ENCODE measurements around the gene PAFAH1B2.
"Not testable (repeated sequence)": the region's sequence is repeated elsewhere in the genome, so short reads cannot be mapped to it uniquely, and the experiment has no call there.

The PAFAH1B2 gene

DNA sequence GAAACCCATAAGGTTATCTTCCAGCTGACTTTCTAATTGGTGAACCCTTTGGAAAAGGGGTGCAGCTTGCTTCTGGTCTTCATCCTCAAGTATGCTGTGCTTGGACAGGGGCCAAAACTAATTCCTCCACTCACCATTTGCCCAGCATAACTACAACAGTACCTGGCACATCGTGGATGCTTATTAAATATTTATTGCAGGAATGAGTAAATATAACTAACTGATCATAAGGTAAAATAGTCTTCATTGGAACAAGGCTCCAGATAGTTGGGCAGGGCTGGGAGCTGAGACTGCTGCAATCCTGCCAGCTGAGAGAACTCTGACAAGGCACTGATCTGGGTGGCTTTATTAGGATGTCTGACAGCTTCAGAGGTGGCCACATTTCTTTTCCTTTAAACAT, 32.1 kb downstream of the PAFAH1B2 start:
- Histone ChIP-seq H3K27ac (ENCODE audit: low read depth, low read length) (no peak overlapping the region), H3K36me3 (ENCODE audit: control insufficient read depth, insufficient read depth, low read length) (peaks cover 5% of the 10 kb centered on the region), H3K27me3 (ENCODE audit: control insufficient read depth, insufficient read depth, low read length) (no peaks in the 10 kb centered on the region), H3K9ac (ENCODE audit: low read length) (no peak overlapping the region), H3K4me3 (ENCODE audit: low read depth, low read length) (no peak overlapping the region), H3K9me3 (ENCODE audit: control insufficient read depth, insufficient read depth, low read depth, low read length) (no peaks in the 10 kb centered on the region), H3K4me1 (ENCODE audit: control insufficient read depth, insufficient read depth, low read length) (peaks cover 37% of the 10 kb centered on the region)

DNA sequence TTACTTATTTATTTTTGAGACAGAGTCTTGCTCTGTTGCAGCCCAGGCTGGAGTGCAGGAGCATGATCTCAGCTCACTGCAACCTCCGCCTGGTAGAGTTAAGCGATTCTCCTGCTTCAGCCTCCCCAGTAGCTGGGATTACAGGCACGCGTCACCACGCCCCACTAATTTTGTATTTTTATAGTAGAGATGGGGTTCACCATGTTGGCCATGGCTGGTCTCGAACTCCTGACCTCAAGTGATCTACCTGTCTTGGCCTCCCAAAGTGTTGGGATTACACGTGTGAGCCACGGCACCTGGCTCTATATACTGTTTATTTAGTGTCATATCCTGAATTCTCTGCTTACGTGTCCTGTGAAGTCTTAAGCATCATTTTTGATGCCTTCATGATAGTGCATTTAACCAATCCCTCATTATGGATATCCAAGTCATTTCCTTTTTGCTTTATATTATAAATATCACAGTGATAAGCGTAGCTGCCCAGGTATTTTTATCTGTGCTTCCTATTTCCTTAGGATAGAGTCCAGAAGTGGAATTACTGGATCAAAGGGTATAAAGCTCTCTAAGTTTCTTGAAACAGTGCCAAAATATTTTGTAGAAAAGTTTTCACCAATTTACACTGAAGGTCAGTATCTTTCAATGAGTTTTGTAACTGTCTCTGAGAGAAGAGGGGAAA, 33.6 kb downstream of the PAFAH1B2 start:
- H3K4me3 ChIP-seq (ENCODE audit: low read depth, low read length), result peak overlapping the region; percentile 89
- peaks cover 24% of the 10 kb centered on the region for H3K4me1 ChIP-seq (ENCODE audit: control insufficient read depth, insufficient read depth, low read length)
- H3K27me3 ChIP-seq (ENCODE audit: control insufficient read depth, insufficient read depth, low read length), result no peaks in the 10 kb centered on the region
- H3K9me3 ChIP-seq (ENCODE audit: control insufficient read depth, insufficient read depth, low read depth, low read length), result no peaks in the 10 kb centered on the region
- peak overlapping the region; percentile 23; the same call in 1 of the 2 replicates for H3K27ac ChIP-seq (ENCODE audit: low read depth, low read length)
- H3K9ac ChIP-seq (ENCODE audit: low read length), result peak overlapping the region; percentile 33
- H3K36me3 ChIP-seq (ENCODE audit: control insufficient read depth, insufficient read depth, low read length), result peaks cover 8% of the 10 kb centered on the region

DNA sequence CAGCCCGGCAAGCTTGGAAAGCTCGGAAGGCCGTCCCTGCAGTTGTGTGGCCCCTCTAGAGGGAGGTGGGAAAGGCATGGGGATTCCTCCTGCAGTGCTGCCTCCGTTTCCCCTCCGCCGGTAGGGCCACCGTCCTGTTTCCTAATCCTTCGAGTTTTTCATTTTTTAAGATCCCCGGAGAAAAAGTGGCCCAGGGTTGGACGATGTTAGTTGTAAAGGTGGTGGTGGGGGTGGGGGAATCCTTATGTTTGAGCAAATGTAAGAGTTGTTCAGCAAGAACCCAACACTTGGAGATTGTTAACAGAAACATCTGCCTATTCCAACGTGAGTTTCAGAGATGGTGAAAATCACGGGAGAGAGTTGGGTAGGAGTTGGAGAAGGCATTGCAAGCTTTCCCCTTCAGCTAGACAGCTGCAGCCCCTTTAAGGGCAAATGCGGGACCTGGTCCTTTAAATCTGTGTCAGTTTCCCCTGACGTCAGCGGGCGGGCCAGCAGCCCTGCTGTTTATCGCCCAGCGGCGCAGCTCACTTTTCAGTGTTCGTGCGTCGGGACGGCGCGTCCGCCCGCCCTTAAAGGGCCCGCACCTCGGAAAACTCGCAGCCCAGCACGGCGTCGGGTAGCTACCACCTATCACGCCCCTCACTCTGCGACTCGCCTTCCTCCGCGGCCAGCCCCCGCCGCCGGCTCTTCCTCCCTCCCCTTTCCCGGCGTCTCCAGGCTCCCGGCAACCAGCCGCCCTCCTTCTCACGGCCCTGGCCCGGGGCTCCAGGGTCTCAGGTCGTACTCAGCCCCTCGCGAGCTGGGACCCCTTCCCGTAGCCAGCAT, 34.3 kb downstream of the PAFAH1B2 start, which contains the start of gene SIDT2:
Gene SIDT2, plus strand, starts transcription at position 534 of the 825 bp plus-strand sequence. CDS start 521 bp downstream, outside the sequence.
- H3K4me3 ChIP-seq (ENCODE audit: low read depth, low read length), result peak within 1 kb of the TSS; percentile 89
- H3K4me1 ChIP-seq (ENCODE audit: control insufficient read depth, insufficient read depth, low read length), result peaks cover 17% of the 10 kb centered on the region
- no peaks in the 10 kb centered on the region for H3K9me3 ChIP-seq (ENCODE audit: control insufficient read depth, insufficient read depth, low read depth, low read length)
- H3K27me3 ChIP-seq (ENCODE audit: control insufficient read depth, insufficient read depth, low read length), result no peaks in the 10 kb centered on the region
- H3K27ac ChIP-seq (ENCODE audit: low read depth, low read length), result peak within 1 kb of the TSS; percentile 23; the same call in 1 of the 2 replicates
- peak within 1 kb of the TSS; percentile 87 for H3K9ac ChIP-seq (ENCODE audit: low read length)
- peaks cover 10% of the 10 kb centered on the region for H3K36me3 ChIP-seq (ENCODE audit: control insufficient read depth, insufficient read depth, low read length)

DNA sequence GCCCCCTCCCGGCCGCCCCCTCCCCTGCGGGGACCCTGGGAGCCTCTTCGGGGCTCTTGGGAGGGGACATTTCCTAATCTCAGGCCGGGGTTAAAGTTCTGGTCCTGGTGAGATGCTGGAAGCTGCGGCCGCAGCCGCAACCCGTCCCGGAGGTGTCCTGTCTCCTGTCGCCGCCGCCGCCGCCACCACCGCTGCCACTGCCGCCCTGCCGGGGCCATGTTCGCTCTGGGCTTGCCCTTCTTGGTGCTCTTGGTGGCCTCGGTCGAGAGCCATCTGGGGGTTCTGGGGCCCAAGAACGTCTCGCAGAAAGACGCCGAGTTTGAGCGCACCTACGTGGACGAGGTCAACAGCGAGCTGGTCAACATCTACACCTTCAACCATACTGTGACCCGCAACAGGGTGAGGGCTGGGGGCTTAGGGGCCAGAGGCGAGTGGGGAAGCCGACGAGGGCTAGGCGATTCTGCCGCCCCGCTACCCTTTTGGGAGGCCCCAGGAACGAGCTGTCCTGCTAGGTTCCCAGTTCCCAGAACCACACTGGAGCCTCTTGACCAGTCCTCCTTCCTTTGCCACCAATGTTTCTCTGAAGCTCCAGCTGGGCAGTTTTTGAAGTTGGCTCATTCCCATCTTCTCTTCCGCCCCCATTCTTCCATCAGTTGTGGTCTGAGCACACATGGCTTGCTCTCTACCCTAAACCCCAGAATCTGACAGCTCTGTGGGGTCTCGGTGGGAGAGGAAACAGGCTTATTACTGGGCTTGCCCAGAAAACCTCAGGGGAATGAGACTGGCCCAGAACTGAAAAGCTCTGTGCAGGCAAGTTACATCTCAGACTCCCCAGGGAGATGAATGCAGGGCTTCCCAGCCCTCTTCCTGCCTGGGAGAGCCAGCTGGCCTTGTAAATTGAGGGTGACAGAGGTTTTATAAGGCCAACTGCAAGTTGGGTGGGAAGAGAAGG, 35.2 kb downstream of the PAFAH1B2 start:
- H3K36me3 ChIP-seq (ENCODE audit: control insufficient read depth, insufficient read depth, low read length), result peaks cover 15% of the 10 kb centered on the region
- H3K4me1 ChIP-seq (ENCODE audit: control insufficient read depth, insufficient read depth, low read length), result peaks cover 17% of the 10 kb centered on the region
- H3K9ac ChIP-seq (ENCODE audit: low read length), result peak overlapping the region; percentile 87
- no peaks in the 10 kb centered on the region for H3K9me3 ChIP-seq (ENCODE audit: control insufficient read depth, insufficient read depth, low read depth, low read length)
- H3K27me3 ChIP-seq (ENCODE audit: control insufficient read depth, insufficient read depth, low read length), result no peaks in the 10 kb centered on the region
- H3K4me3 ChIP-seq (ENCODE audit: low read depth, low read length), result peak overlapping the region; percentile 89
- peak overlapping the region; percentile 18; the same call in 1 of the 2 replicates for H3K27ac ChIP-seq (ENCODE audit: low read depth, low read length)

DNA sequence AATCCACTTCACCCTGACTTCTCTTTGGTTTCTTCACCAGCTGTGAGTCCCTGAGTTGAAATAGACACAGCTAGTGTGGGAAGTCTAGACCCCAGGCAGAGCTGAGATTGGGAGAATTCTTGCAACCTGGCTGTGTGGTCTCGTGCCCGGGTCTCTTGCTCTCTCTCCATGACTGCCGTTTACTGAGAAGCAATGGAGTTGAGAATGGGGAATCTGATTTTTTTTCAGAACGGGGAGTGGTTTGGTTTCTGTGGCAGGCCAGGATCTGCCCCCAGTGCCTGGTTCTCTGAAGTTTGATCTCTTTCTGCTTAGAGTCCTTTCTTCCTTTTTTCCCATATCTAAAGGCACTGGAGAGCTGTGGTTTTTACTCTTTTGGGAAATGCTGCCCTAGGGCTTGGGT, 35.9 kb downstream of the PAFAH1B2 start:
- Histone ChIP-seq H3K36me3 (ENCODE audit: control insufficient read depth, insufficient read depth, low read length) (peaks cover 15% of the 10 kb centered on the region), H3K4me1 (ENCODE audit: control insufficient read depth, insufficient read depth, low read length) (peaks cover 17% of the 10 kb centered on the region), H3K9ac (ENCODE audit: low read length) (peak overlapping the region; percentile 87), H3K27ac (ENCODE audit: low read depth, low read length) (no peak overlapping the region), H3K27me3 (ENCODE audit: control insufficient read depth, insufficient read depth, low read length) (no peaks in the 10 kb centered on the region), H3K9me3 (ENCODE audit: control insufficient read depth, insufficient read depth, low read depth, low read length) (no peaks in the 10 kb centered on the region), H3K4me3 (ENCODE audit: low read depth, low read length) (peak overlapping the region; percentile 89)

DNA sequence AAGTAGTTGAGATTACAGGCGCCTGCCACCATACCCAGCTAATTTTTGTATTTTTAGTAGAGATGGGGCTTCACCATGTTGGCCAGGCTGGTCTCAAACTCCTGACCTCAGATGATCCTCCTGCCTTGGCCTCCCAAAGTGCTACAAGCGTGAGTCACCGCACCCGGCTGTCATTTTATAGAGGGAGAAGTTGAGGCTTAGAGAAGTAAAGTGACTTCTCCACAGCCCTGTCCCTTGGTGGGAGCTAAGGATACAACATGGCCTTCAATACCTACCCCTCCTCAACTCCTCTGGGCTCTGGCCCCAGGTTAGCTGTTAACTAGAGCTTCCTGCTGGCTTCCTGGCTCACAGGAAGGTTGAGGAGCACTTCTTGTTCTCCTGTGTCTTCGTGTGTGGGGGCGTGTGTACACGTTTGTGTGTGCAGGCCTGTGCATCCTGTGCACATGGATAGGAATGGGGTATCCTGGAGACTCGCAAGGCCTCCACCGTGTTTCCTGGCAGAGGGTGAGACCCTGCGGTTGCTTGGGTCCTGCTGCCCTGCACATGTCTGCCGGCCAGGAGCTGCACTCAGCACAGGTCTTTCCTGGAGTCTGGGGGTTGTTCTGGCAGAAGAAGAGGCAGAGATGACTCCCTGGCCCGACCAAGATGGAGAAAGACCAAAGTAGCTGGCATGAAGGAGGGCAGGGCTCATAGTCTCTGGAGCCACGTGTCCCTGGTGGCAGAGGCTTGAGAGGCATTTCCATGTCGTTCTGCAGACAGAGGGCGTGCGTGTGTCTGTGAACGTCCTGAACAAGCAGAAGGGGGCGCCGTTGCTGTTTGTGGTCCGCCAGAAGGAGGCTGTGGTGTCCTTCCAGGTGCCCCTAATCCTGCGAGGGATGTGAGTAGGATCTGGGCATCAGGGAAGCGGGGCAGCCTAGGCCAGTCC, 36.8 kb downstream of the PAFAH1B2 start:
- no peak overlapping the region for H3K27ac ChIP-seq (ENCODE audit: low read depth, low read length)
- H3K36me3 ChIP-seq (ENCODE audit: control insufficient read depth, insufficient read depth, low read length), result peaks cover 17% of the 10 kb centered on the region
- H3K4me1 ChIP-seq (ENCODE audit: control insufficient read depth, insufficient read depth, low read length), result peaks cover 17% of the 10 kb centered on the region
- no peak overlapping the region for H3K4me3 ChIP-seq (ENCODE audit: low read depth, low read length)
- H3K9me3 ChIP-seq (ENCODE audit: control insufficient read depth, insufficient read depth, low read depth, low read length), result no peaks in the 10 kb centered on the region
- no peaks in the 10 kb centered on the region for H3K27me3 ChIP-seq (ENCODE audit: control insufficient read depth, insufficient read depth, low read length)
- peak overlapping the region; percentile 18 for H3K9ac ChIP-seq (ENCODE audit: low read length)

DNA sequence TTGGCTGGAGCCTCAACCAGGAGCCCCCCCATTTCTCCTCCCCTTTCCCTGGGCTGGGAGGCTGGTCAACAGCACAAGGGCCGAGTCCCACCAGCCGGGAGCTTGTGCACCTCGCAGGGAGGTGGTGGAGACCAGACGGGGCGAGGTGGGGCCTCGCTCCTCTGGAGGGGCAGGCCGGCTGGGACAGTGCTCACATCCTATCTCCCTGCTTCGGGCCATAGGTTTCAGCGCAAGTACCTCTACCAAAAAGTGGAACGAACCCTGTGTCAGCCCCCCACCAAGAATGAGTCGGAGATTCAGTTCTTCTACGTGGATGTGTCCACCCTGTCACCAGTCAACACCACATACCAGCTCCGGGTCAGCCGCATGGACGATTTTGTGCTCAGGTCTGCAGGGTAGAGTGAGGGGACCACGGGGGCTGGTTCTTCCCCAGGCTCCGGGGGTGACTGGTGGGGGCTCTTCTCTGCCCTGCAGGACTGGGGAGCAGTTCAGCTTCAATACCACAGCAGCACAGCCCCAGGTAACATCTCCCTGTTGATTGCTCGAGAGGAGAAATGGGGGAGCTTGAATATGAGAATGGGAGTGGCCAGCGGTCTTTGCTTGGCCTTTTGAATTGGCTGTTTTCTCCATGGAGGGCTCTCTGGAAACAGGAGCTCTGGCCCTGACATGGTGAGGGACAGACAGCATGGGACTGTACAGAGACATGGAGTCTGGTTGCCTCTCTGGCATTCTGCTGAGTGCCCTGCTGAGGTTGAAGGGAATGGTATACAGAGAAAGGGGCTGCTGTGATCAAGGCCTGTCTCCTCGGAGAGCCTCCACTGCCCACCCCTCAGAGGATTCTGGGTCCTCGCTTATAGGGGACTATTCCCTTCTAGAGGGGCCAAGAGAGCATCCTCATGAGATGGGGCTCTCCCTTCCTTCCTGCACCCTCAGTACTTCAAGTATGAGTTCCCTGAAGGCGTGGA, 37.8 kb downstream of the PAFAH1B2 start:
- H3K9ac ChIP-seq (ENCODE audit: low read length), result no peak overlapping the region
- no peaks in the 10 kb centered on the region for H3K9me3 ChIP-seq (ENCODE audit: control insufficient read depth, insufficient read depth, low read depth, low read length)
- H3K4me3 ChIP-seq (ENCODE audit: low read depth, low read length), result no peak overlapping the region
- H3K4me1 ChIP-seq (ENCODE audit: control insufficient read depth, insufficient read depth, low read length), result peaks cover 17% of the 10 kb centered on the region
- H3K27me3 ChIP-seq (ENCODE audit: control insufficient read depth, insufficient read depth, low read length), result no peaks in the 10 kb centered on the region
- H3K27ac ChIP-seq (ENCODE audit: low read depth, low read length), result no peak overlapping the region
- peaks cover 20% of the 10 kb centered on the region for H3K36me3 ChIP-seq (ENCODE audit: control insufficient read depth, insufficient read depth, low read length)

DNA sequence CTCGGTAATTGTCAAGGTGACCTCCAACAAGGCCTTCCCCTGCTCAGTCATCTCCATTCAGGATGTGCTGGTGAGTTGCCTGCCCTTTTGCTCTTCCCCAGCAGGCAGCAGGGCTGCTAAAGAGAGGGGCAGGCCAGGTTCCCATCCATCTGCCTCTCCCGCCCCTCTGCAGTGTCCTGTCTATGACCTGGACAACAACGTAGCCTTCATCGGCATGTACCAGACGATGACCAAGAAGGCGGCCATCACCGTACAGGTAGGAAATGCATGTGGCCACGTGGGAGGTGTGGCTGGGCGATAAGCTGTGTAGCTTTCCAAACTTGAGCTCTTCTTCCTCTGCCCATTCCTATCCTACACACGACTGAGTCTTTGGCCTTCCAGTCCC, 38.5 kb downstream of the PAFAH1B2 start:
- H3K4me3 ChIP-seq (ENCODE audit: low read depth, low read length), result no peak overlapping the region
- peaks cover 17% of the 10 kb centered on the region for H3K4me1 ChIP-seq (ENCODE audit: control insufficient read depth, insufficient read depth, low read length)
- no peak overlapping the region for H3K9ac ChIP-seq (ENCODE audit: low read length)
- no peaks in the 10 kb centered on the region for H3K9me3 ChIP-seq (ENCODE audit: control insufficient read depth, insufficient read depth, low read depth, low read length)
- H3K36me3 ChIP-seq (ENCODE audit: control insufficient read depth, insufficient read depth, low read length), result peaks cover 20% of the 10 kb centered on the region
- no peak overlapping the region for H3K27ac ChIP-seq (ENCODE audit: low read depth, low read length)
- H3K27me3 ChIP-seq (ENCODE audit: control insufficient read depth, insufficient read depth, low read length), result no peaks in the 10 kb centered on the region

DNA sequence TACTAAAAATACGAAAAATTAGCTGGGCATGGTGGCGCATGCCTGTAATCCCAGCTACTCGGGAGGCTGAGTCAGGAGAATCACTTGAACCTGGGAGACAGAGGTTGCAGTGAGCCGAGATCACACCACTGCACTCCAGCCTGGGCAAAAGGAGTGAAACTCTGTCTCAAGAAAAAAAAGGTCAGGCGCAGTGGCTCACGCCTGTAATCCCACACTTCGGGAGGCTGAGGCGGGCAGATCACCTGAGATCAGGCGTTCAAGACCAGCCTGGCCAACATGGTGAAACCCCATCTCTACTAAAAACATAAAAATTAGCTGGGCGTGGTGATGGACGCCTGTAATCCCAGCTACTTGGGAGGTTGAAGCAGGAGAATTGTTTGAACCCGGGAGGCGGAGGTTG, 39.1 kb downstream of the PAFAH1B2 start:
- not testable (repeated sequence) for H3K9ac ChIP-seq (ENCODE audit: low read length); H3K27ac ChIP-seq (ENCODE audit: low read depth, low read length); H3K27me3 ChIP-seq (ENCODE audit: control insufficient read depth, insufficient read depth, low read length); H3K9me3 ChIP-seq (ENCODE audit: control insufficient read depth, insufficient read depth, low read depth, low read length); H3K4me3 ChIP-seq (ENCODE audit: low read depth, low read length)
- H3K4me1 ChIP-seq (ENCODE audit: control insufficient read depth, insufficient read depth, low read length), result peaks cover 13% of the 10 kb centered on the region
- peaks cover 24% of the 10 kb centered on the region for H3K36me3 ChIP-seq (ENCODE audit: control insufficient read depth, insufficient read depth, low read length)
